Tibial artery (tissue), 4 donors: ENCODE measurements around the gene FGF14.

Experiments
- DNase-seq, 2 donors: peaks; one replicate each; pipeline ENCODE4 v3.0.0-alpha.2; 2019
- H3K27ac ChIP-seq, 2 donors: fragments of 200-600 bp; sonication (generic) in 1 of 2; 1 replicate in 1 of 2; 2 replicates in 1 of 2; pipeline ENCODE4 v1.5.1; 2018 to 2019; ENCODE audit warnings: mild to moderate bottlenecking in 1 of 2
- H3K27me3 ChIP-seq, 2 donors: fragments of 200-600 bp; sonication (generic) in 1 of 2; one replicate each; pipeline versions ENCODE4 v1.5.1 to v1.6.0; 2016 to 2019
- H3K36me3 ChIP-seq, 3 donors: fragments of 200-600 bp; sonication (generic) in 2 of 3; one replicate each; pipeline ENCODE4 v1.5.1; 2016 to 2019; ENCODE audit warnings: mild to moderate bottlenecking in 2 of 3
- H3K4me1 ChIP-seq, 4 donors: fragments of 200-600 bp; sonication (generic) in 2 of 4; 1 replicate in 3 of 4; 2 replicates in 1 of 4; pipeline ENCODE4 v1.5.1; 2016 to 2019
- H3K4me3 ChIP-seq, 2 donors: fragments of 200-600 bp; sonication (generic) in 1 of 2; 1 replicate in 1 of 2; 2 replicates in 1 of 2; pipeline ENCODE4 v1.5.1; 2018 to 2019; ENCODE audit warnings: mild to moderate bottlenecking in 2 of 2
- H3K9me3 ChIP-seq, 3 donors: fragments of 200-600 bp; sonication (generic) in 1 of 3; one replicate each; pipeline ENCODE4 v1.5.1; 2016 to 2019
- CTCF ChIP-seq, 2 experiments: fragments of 200-600 bp in 1 of 2; fragments of 450-650 bp in 1 of 2; IDR thresholded peaks; one replicate each; pipeline ENCODE4 v1.5.1; 2017 to 2019; ENCODE audit warnings: antibody characterized with exemption in 2 of 2, mild to moderate bottlenecking in 1 of 2, moderate library complexity in 1 of 2
- intact Hi-C: fragments of 100-400 bp; cut with DNase I; formaldehyde crosslinking; loops from one replicate; pipeline ENCODE4 v1.15.0; 2023; ENCODE audit warnings: low total_unique reads

Gene FGF14

GRCh38 chr13:101876951-101877350, 524.9 kb downstream of the FGF14 start:
- intact Hi-C loops: no loop called here
- no peaks in the 10 kb centered on the region for H3K9me3 ChIP-seq
- no peaks in the 10 kb centered on the region for H3K36me3 ChIP-seq
- no peaks in the 10 kb centered on the region for H3K4me1 ChIP-seq
- no peak overlapping the region for H3K27ac ChIP-seq
- no peak for DNase-seq
- no peak for TF ChIP-seq CTCF (IDR thresholded peaks at IDR 0.05)
- no peak overlapping the region for H3K4me3 ChIP-seq
- H3K27me3 ChIP-seq: no peaks in the 10 kb centered on the region

GRCh38 chr13:101875717-101876393, 526.0 kb downstream of the FGF14 start:
- no peak overlapping the region for H3K4me3 ChIP-seq
- H3K4me1 ChIP-seq: no peaks in the 10 kb centered on the region
- H3K27me3 ChIP-seq: no peaks in the 10 kb centered on the region
- no peaks in the 10 kb centered on the region for H3K9me3 ChIP-seq
- no peak overlapping the region for H3K27ac ChIP-seq
- no peak for TF ChIP-seq CTCF (IDR thresholded peaks at IDR 0.05)
- intact Hi-C loops: no loop called here
- no peaks in the 10 kb centered on the region for H3K36me3 ChIP-seq
- no peak for DNase-seq

GRCh38 chr13:101875091-101875490, 526.8 kb downstream of the FGF14 start:
- H3K36me3 ChIP-seq: no peaks in the 10 kb centered on the region
- H3K4me3 ChIP-seq: no peak overlapping the region
- no peaks in the 10 kb centered on the region for H3K27me3 ChIP-seq
- no peaks in the 10 kb centered on the region for H3K4me1 ChIP-seq
- no peak for TF ChIP-seq CTCF (IDR thresholded peaks at IDR 0.05)
- intact Hi-C loops: no loop called here
- no peak overlapping the region for H3K27ac ChIP-seq
- no peak for DNase-seq
- H3K9me3 ChIP-seq: no peaks in the 10 kb centered on the region

- intact Hi-C loops: no loop called here
- H3K27me3 ChIP-seq: no peaks in the 10 kb centered on the region
- H3K4me1 ChIP-seq: no peaks in the 10 kb centered on the region
- H3K4me3 ChIP-seq: no peak overlapping the region
- TF ChIP-seq CTCF (IDR thresholded peaks at IDR 0.05): no peak
- H3K9me3 ChIP-seq: no peaks in the 10 kb centered on the region
- no peaks in the 10 kb centered on the region for H3K36me3 ChIP-seq
- no peak for DNase-seq
- H3K27ac ChIP-seq: no peak overlapping the region
Measured at GRCh38 chr13:101869553-101869952, 532.3 kb downstream of the FGF14 start.

GRCh38 chr13:101868585-101869469, 533.0 kb downstream of the FGF14 start:
- intact Hi-C loops: no loop called here
- Histone ChIP-seq H3K4me3 (no peak overlapping the region), H3K36me3 (no peaks in the 10 kb centered on the region), H3K4me1 (no peaks in the 10 kb centered on the region), H3K27ac (no peak overlapping the region), H3K9me3 (no peaks in the 10 kb centered on the region), H3K27me3 (no peaks in the 10 kb centered on the region)
- DNase-seq: no peak
- TF ChIP-seq CTCF (IDR thresholded peaks at IDR 0.05): no peak
